Parathyroid adenoma (tissue), 2 donors: ENCODE data around the gene PIKFYVE.
"Not testable (repeated sequence)": the region's sequence is repeated elsewhere in the genome, so short reads cannot be mapped to it uniquely, and the experiment has no call there.

Experiments used
- H2AFZ ChIP-seq: fragments of 300-600 bp; sonication (generic); one replicate; pipeline ENCODE4 v1.7.0; 2017; ENCODE audit warnings: antibody characterized with exemption, mild to moderate bottlenecking
- H3K27ac ChIP-seq: fragments of 300-600 bp; sonication (generic); one replicate; pipeline ENCODE4 v1.7.0; 2017
- H3K27me3 ChIP-seq: fragments of 300-600 bp; sonication (generic); one replicate; pipeline ENCODE4 v1.7.0; 2017; ENCODE audit warnings: low read length; ENCODE audit not compliant: control insufficient read depth, insufficient read depth
- H3K36me3 ChIP-seq: fragments of 300-600 bp; sonication (generic); one replicate; pipeline ENCODE4 v1.7.0; 2017; ENCODE audit warnings: low read length; ENCODE audit not compliant: control insufficient read depth, insufficient read depth
- H3K4me1 ChIP-seq: fragments of 300-600 bp; sonication (generic); one replicate; pipeline ENCODE4 v1.7.0; 2017; ENCODE audit warnings: control low read depth
- H3K4me2 ChIP-seq: fragments of 300-600 bp; sonication (generic); one replicate; pipeline ENCODE4 v1.7.0; 2017; ENCODE audit warnings: low read length
- H3K4me3 ChIP-seq: fragments of 300-600 bp; sonication (generic); one replicate; pipeline ENCODE4 v1.7.0; 2017; ENCODE audit warnings: low read depth, low read length
- H3K79me2 ChIP-seq: fragments of 300-600 bp; sonication (generic); one replicate; pipeline ENCODE4 v1.7.0; 2017; ENCODE audit warnings: control low read depth
- H3K9ac ChIP-seq: fragments of 300-600 bp; sonication (generic); one replicate; pipeline ENCODE4 v1.7.0; 2017; ENCODE audit warnings: mild to moderate bottlenecking
- H3K9me3 ChIP-seq: fragments of 300-600 bp; sonication (generic); one replicate; pipeline ENCODE4 v1.7.0; 2017; ENCODE audit warnings: low read length; ENCODE audit not compliant: control insufficient read depth
- TF ChIP-seq, protein P1 (sequence below): fragments of 300-600 bp; sonication (generic); IDR thresholded peaks from one replicate; pipeline ENCODE4 v1.7.0; 2017; ENCODE audit warnings: antibody characterized with exemption, mild to moderate bottlenecking
- donor health status: primary hyperparathyroidism.

PIKFYVE gene

DNA sequence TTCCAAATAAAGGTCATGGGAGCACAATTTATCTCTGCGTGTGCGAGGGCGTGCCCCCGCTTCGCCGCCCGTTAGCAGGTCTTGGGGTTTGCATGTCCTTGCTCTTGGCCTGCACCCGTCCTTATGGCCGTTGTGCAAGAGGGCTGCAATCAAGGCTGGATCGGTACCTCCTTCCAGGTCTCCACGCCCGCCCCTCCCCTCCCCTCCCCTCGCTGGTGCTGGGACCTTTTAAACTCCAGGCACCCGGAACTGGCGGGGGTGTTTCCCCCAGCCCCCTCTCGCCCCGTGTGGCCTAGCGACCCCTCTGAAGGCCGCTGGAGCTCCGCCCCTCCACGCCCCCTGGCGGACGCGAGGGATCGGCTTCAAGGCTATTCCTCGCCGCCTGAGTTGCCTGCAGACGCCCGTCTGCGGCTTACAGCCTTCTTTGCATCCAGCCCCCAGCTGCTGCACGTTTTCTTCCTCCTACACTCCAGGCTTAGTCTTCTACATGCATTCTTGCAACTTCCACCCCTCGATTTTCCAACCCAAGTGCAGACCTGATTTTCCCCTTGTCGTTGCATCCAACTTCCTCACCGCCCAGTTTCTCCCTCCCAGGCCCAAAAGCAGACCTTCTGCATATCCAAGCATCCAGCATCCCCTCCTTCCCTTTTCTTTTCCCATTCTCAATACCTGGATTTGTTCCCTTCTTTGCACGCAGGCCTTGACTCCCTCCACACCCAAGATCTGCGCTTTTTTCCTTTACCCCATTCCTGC is 11.8 kb upstream of the PIKFYVE start:
- Histone ChIP-seq H3K27ac (peak overlapping the region; percentile 76), H3K79me2 (no peaks in the 10 kb centered on the region), H3K4me2 (peak overlapping the region; percentile 78), H3K36me3 (no peaks in the 10 kb centered on the region), H3K27me3 (no peaks in the 10 kb centered on the region), H2AFZ (peak overlapping the region; percentile 84), H3K4me1 (peaks cover 11% of the 10 kb centered on the region), H3K9me3 (no peaks in the 10 kb centered on the region), H3K9ac (no peak overlapping the region), H3K4me3 (peak overlapping the region; percentile 92)
- TF ChIP-seq, protein P1, sequence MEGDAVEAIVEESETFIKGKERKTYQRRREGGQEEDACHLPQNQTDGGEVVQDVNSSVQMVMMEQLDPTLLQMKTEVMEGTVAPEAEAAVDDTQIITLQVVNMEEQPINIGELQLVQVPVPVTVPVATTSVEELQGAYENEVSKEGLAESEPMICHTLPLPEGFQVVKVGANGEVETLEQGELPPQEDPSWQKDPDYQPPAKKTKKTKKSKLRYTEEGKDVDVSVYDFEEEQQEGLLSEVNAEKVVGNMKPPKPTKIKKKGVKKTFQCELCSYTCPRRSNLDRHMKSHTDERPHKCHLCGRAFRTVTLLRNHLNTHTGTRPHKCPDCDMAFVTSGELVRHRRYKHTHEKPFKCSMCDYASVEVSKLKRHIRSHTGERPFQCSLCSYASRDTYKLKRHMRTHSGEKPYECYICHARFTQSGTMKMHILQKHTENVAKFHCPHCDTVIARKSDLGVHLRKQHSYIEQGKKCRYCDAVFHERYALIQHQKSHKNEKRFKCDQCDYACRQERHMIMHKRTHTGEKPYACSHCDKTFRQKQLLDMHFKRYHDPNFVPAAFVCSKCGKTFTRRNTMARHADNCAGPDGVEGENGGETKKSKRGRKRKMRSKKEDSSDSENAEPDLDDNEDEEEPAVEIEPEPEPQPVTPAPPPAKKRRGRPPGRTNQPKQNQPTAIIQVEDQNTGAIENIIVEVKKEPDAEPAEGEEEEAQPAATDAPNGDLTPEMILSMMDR = peak; percentile 71

DNA sequence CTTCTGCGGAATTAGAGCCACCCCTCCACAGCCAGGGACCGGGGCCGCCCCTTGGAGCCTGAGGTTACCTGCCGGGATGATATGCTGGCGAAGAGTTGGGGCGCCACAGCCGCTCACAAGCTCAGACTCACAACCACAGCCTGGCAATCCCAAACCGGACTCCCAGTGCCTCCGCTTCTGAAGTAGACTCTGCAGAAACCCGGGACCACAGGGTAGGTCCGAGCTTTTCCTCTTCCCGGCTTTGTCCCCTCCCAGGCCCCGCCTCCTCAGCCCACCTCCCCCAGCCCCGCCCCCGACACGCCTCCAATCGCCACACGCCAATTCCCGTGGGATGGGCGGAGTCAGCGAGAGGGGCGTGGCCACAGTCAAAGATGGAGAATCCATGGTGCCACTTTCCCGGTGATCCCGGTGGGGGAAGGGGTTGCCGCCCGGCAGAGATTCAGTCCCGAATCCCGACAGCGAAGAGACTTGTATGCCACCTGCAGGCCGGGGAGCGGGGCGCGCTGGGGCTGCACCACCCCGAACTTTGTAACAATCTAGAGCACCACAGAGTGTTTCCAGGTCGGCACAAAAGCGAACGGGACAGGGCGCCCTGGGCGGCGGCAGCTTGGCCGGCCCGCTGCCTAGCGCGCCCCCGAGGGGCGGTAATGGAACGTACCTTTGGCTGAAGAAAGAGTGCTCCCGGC is 11.0 kb upstream of the PIKFYVE start, which contains the start of gene IDH1:
Gene IDH1 (minus strand): TSS at position 201 of the 686 bp plus-strand sequence. CDS start 3,520 bp downstream, outside the sequence.
- no peak within 1 kb of the TSS for H3K9ac ChIP-seq
- H3K27ac ChIP-seq = peak within 1 kb of the TSS; percentile 76
- H3K79me2 ChIP-seq = no peaks in the 10 kb centered on the region
- H3K27me3 ChIP-seq = no peaks in the 10 kb centered on the region
- H3K4me3 ChIP-seq = peak within 1 kb of the TSS; percentile 92
- no peaks in the 10 kb centered on the region for H3K36me3 ChIP-seq
- TF ChIP-seq, protein P1 = peak; percentile 76
- no peaks in the 10 kb centered on the region for H3K9me3 ChIP-seq
- peaks cover 6% of the 10 kb centered on the region for H3K4me1 ChIP-seq
- peak within 1 kb of the TSS; percentile 78 for H3K4me2 ChIP-seq
- peak within 1 kb of the TSS; percentile 84 for H2AFZ ChIP-seq

DNA sequence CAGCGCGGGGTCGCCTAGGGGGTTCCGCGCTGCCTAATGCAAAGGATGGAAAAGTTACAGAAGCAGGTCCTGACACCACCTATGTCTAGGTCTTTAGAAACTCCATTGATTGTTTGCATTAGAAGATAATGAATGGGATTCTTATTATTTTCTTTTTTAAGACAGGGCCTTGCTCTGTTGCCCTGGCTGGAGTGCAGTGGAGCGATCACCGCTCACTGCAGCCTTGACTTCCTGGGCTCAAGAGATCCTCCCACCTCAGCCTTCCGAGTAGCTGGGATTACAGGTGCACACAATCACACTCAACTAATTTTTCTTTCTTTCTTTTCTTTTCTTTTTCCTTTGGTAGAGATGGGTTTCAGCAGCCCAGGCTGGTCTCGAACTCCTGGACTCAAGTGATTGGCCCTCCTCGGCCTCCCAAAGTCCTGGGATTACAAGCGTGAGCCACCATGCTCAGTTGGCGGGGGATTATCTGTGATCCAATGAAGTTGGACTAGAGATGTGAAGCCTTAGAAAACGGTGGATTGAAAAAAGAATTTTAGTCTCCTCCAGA is 10.4 kb upstream of the PIKFYVE start:
- TF ChIP-seq, protein P1 = no peak
- peak overlapping the region; percentile 75 for H3K27ac ChIP-seq

DNA sequence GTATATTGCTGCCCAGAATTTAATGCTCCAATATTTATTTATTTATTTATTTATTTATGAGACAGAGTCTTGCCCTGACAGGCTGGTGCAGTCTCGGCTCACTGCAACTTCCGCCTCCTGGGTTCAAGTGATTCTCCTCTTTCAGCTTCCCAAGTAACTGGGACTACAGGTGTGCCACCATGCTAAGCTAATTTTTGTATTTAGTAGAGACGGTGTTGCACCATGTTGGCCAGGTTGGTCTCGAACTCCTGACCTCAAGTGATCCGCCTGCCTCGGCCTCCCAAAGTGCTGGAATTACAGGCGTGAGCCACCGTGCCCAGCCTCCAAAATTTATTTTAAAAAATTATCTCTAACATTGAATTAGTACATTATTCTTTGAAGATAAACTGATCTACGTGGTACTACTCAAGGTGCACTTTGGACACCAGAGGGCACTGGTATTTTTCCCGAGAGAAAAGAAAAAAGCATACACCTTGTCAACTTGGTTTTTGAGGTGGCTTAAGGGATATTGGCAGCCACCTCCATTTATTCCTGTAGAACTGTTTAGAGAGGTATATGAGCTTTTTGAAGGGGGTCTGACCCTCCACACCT is 9.8 kb upstream of the PIKFYVE start:
- TF ChIP-seq, protein P1 = no peak
- Histone ChIP-seq H3K9ac (no peak overlapping the region), H3K27me3 (no peaks in the 10 kb centered on the region), H3K79me2 (no peaks in the 10 kb centered on the region), H3K36me3 (no peaks in the 10 kb centered on the region), H3K4me2 (no peak overlapping the region), H2AFZ (no peak overlapping the region), H3K4me1 (peaks cover 6% of the 10 kb centered on the region), H3K4me3 (no peak overlapping the region), H3K27ac (no peak overlapping the region), H3K9me3 (no peaks in the 10 kb centered on the region)

More for the DNA sequence above, 10.4 kb upstream of the PIKFYVE start:
- no peaks in the 10 kb centered on the region for H3K36me3 ChIP-seq
- H2AFZ ChIP-seq = peak overlapping the region; percentile 84
- H3K9ac ChIP-seq = no peak overlapping the region
- no peaks in the 10 kb centered on the region for H3K9me3 ChIP-seq
- H3K4me3 ChIP-seq = peak overlapping the region; percentile 92
- no peaks in the 10 kb centered on the region for H3K27me3 ChIP-seq
- H3K79me2 ChIP-seq = no peaks in the 10 kb centered on the region
- H3K4me1 ChIP-seq = peaks cover 6% of the 10 kb centered on the region
- peak overlapping the region; percentile 71 for H3K4me2 ChIP-seq

DNA sequence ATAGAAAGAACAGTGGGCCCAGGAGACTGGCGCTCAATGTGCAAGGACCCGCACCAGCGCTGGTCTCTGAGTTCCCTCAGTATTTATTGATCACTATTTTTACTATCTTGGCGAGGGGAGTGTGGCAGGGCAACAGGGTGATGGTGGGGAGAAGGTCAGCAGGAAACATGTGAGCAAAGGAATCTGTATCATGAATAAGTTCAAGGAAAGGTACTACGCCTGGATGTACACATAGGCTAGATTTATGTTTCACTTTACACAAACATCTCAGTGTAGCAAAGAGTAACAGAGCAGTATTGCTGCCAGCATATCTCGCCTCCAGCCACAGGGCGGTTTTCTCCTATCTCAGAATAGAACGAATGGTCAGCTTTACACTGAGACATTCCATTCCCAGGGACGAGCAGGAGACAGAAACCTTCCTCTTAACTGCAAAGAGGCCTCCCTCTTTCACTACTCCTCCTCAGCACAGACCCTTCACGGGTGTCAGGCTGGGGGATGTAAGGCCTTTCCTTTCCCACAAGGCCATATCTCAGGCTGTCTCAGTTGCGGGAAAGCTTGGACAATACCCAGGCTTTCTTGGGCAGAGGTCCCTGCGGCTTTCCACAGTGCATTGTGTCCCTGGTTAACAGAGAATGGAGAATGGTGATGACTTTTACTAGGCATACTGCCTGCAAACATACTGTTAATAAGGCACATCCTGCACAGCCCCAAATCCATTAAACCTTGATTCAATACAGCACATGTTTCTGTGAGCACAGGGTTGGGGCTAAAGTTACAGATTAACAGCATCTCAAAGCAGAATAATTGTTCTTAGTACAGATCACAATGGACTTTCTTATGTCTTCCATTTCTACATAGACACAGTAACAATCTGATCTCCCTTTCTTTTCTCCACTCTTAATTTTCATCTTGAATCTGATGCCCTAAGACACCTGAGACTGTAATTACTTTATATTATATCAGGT is 8.9 kb upstream of the PIKFYVE start:
- not testable (repeated sequence) for H3K36me3 ChIP-seq, H3K4me3 ChIP-seq, H2AFZ ChIP-seq, H3K79me2 ChIP-seq, H3K27me3 ChIP-seq, H3K9me3 ChIP-seq, H3K27ac ChIP-seq, H3K4me2 ChIP-seq, H3K4me1 ChIP-seq, H3K9ac ChIP-seq
